ENCODE data around the gene C17orf107. TPM values are rescaled to one million over a fixed set of nuclear protein-coding genes. Genes with fewer than 3 reads are reported as not detected.

C17orf107 gene
- total RNA-seq, 1 experiment from 2014 or later, result 1.7 TPM

GRCh38 chr17:4895121-4895520 is 4.2 kb upstream of the C17orf107 start:
- intact Hi-C loops (cut with micrococcal nuclease), result no loop called here
- no peak overlapping the region for H3K9ac ChIP-seq (ENCODE audit: low read length)
- no peaks in the 10 kb centered on the region for H3K27me3 ChIP-seq (ENCODE audit: insufficient read depth, low read length)
- no peaks in the 10 kb centered on the region for H3K4me1 ChIP-seq (ENCODE audit: control insufficient read depth in 1 of 2, insufficient read depth in 2 of 2, low read length in 2 of 2)
- H3K9me2 ChIP-seq (ENCODE audit: insufficient read depth), result no peaks in the 10 kb centered on the region
- H3K9me3 ChIP-seq (ENCODE audit: control insufficient read depth in 1 of 2, insufficient read depth in 1 of 2, low read depth in 1 of 2, low read length in 2 of 2), result no peaks in the 10 kb centered on the region
- H3K4me2 ChIP-seq (ENCODE audit: low read length), result no peak overlapping the region
- ChIA-PET RAD21 (ENCODE audit: low non-redundant PET in 1 of 2, low total read pairs in 2 of 2, uncharacterized antibody in 2 of 2, unreplicated experiment in 2 of 2) (no interaction called here), POLR2A (no interaction called here), CTCF (no interaction called here)
- no TSS peak for BruUV-seq (replicated peaks)
- no peak overlapping the region for H2AFZ ChIP-seq (ENCODE audit: low read depth, low read length, poor library complexity, severe bottlenecking)
- H3K79me2 ChIP-seq (ENCODE audit: insufficient read depth, low read length), result no peaks in the 10 kb centered on the region
- H3K27ac ChIP-seq (ENCODE audit: low read depth, low read length), result no peak overlapping the region
- no peak overlapping the region for H3K4me3 ChIP-seq (replicated peaks in 1 of 2; ENCODE audit: low read depth in 1 of 2, low read length in 2 of 2)
- peaks cover 19 to 36% of the 10 kb centered on the region in 2 experiments for H3K36me3 ChIP-seq (ENCODE audit: control insufficient read depth in 1 of 2, insufficient read depth in 2 of 2, low read length in 2 of 2)
- no peak for DNase-seq (ENCODE audit: low read depth, low spot score)
- no peak for ATAC-seq
- no peaks in the 10 kb centered on the region for H4K20me1 ChIP-seq (ENCODE audit: insufficient read depth)
- no peak for TF ChIP-seq CTCF (IDR thresholded peaks at IDR 0.05 in 2 of 3, conservative IDR thresholded peaks at IDR 0.05 in 1 of 3; ENCODE audit: borderline replicate concordance in 1 of 3, insufficient read depth in 1 of 3, low read depth in 2 of 3, low read length in 2 of 3)
- TF ChIP-seq SP1 (IDR thresholded peaks at IDR 0.05; ENCODE audit: low read depth), result no peak
- no peak for TF ChIP-seq POLR2A (IDR thresholded peaks at IDR 0.05; ENCODE audit: borderline replicate concordance, extremely low read depth, insufficient read depth, insufficient read length)
- no peak for TF ChIP-seq ZFX (IDR thresholded peaks at IDR 0.05)
- TF ChIP-seq, protein P1, sequence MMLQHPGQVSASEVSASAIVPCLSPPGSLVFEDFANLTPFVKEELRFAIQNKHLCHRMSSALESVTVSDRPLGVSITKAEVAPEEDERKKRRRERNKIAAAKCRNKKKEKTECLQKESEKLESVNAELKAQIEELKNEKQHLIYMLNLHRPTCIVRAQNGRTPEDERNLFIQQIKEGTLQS (IDR thresholded peaks at IDR 0.05), result no peak
- no peak for TF ChIP-seq RAD21 (IDR thresholded peaks at IDR 0.05; ENCODE audit: low read depth)
- TF ChIP-seq CBX3 (IDR thresholded peaks at IDR 0.05; ENCODE audit: low read depth), result no peak
- TF ChIP-seq EGR1 (IDR thresholded peaks at IDR 0.05; ENCODE audit: low read depth), result no peak
- TF ChIP-seq, protein P2, sequence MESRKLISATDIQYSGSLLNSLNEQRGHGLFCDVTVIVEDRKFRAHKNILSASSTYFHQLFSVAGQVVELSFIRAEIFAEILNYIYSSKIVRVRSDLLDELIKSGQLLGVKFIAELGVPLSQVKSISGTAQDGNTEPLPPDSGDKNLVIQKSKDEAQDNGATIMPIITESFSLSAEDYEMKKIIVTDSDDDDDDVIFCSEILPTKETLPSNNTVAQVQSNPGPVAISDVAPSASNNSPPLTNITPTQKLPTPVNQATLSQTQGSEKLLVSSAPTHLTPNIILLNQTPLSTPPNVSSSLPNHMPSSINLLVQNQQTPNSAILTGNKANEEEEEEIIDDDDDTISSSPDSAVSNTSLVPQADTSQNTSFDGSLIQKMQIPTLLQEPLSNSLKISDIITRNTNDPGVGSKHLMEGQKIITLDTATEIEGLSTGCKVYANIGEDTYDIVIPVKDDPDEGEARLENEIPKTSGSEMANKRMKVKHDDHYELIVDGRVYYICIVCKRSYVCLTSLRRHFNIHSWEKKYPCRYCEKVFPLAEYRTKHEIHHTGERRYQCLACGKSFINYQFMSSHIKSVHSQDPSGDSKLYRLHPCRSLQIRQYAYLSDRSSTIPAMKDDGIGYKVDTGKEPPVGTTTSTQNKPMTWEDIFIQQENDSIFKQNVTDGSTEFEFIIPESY (IDR thresholded peaks at IDR 0.05; ENCODE audit: extremely low read depth, insufficient replicate concordance, low read length), result no peak
- TF ChIP-seq CEBPB (IDR thresholded peaks at IDR 0.05; ENCODE audit: low read depth), result no peak
- no peak for TF ChIP-seq SIN3A (IDR thresholded peaks at IDR 0.05; ENCODE audit: low read depth)
- TF ChIP-seq ZNF274 (IDR thresholded peaks at IDR 0.05; ENCODE audit: low read depth, low read length), result no peak
- TF ChIP-seq TCF7L2 (IDR thresholded peaks at IDR 0.05; ENCODE audit: borderline replicate concordance, extremely low read depth, insufficient read depth, insufficient read length), result no peak
- no peak for TF ChIP-seq JUND (IDR thresholded peaks at IDR 0.05)
- TF ChIP-seq, protein P3, sequence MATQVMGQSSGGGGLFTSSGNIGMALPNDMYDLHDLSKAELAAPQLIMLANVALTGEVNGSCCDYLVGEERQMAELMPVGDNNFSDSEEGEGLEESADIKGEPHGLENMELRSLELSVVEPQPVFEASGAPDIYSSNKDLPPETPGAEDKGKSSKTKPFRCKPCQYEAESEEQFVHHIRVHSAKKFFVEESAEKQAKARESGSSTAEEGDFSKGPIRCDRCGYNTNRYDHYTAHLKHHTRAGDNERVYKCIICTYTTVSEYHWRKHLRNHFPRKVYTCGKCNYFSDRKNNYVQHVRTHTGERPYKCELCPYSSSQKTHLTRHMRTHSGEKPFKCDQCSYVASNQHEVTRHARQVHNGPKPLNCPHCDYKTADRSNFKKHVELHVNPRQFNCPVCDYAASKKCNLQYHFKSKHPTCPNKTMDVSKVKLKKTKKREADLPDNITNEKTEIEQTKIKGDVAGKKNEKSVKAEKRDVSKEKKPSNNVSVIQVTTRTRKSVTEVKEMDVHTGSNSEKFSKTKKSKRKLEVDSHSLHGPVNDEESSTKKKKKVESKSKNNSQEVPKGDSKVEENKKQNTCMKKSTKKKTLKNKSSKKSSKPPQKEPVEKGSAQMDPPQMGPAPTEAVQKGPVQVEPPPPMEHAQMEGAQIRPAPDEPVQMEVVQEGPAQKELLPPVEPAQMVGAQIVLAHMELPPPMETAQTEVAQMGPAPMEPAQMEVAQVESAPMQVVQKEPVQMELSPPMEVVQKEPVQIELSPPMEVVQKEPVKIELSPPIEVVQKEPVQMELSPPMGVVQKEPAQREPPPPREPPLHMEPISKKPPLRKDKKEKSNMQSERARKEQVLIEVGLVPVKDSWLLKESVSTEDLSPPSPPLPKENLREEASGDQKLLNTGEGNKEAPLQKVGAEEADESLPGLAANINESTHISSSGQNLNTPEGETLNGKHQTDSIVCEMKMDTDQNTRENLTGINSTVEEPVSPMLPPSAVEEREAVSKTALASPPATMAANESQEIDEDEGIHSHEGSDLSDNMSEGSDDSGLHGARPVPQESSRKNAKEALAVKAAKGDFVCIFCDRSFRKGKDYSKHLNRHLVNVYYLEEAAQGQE (IDR thresholded peaks at IDR 0.05; ENCODE audit: low read depth), result no peak
- TF ChIP-seq, protein P4, sequence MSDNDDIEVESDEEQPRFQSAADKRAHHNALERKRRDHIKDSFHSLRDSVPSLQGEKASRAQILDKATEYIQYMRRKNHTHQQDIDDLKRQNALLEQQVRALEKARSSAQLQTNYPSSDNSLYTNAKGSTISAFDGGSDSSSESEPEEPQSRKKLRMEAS (IDR thresholded peaks at IDR 0.05), result no peak
- TF ChIP-seq YY1 (IDR thresholded peaks at IDR 0.05; ENCODE audit: extremely low read depth, insufficient replicate concordance, low read depth, low read length), result no peak
- TF ChIP-seq EZH2 (IDR thresholded peaks at IDR 0.05), result no peak
